ENCODE measurements around the gene CHML. TPM values are rescaled to one million over a fixed set of nuclear protein-coding genes. Genes with fewer than 3 reads are reported as not detected.

Gene CHML
- total RNA-seq, 1 donor from 2014 or later = 43.6 TPM

Other genes with a start within 250 kb of the CHML start
- 83.8 and 109 TPM in 2 replicates for gene FH, start 120.6 kb downstream of the CHML start, total RNA-seq (ENCODE audit: low replicate concordance)
- not detected in 2 replicates for gene KMO, start 108.0 kb downstream of the CHML start, total RNA-seq (ENCODE audit: low replicate concordance)
- 37.8 and 53.5 TPM in 2 replicates for gene OPN3, start within 50 bp of the CHML start, total RNA-seq (ENCODE audit: low replicate concordance)
- not detected in 2 replicates for gene WDR64, start 11.9 kb upstream of the CHML start, total RNA-seq (ENCODE audit: low replicate concordance)
- 32.2 and 54.8 TPM in 2 replicates for gene EXO1, start 207.8 kb upstream of the CHML start, total RNA-seq (ENCODE audit: low replicate concordance)